NCI-H2227 treated with DMSO at 0.1 percent for 48 hours (cell line): Measurements from ENCODE around the gene DERL2.
"Not testable (repeated sequence)": the region's sequence is repeated elsewhere in the genome, so short reads cannot be mapped to it uniquely, and the experiment has no call there.

Experiments used
- DNase-seq: peaks from one replicate; lab custom pipeline; 2025; lab: John Stamatoyannopoulos, UW

Gene DERL2

GRCh38 chr17:5437721-5438317 lies 48.2 kb downstream of the DERL2 start:
- DNase-seq, result no peak

DNA sequence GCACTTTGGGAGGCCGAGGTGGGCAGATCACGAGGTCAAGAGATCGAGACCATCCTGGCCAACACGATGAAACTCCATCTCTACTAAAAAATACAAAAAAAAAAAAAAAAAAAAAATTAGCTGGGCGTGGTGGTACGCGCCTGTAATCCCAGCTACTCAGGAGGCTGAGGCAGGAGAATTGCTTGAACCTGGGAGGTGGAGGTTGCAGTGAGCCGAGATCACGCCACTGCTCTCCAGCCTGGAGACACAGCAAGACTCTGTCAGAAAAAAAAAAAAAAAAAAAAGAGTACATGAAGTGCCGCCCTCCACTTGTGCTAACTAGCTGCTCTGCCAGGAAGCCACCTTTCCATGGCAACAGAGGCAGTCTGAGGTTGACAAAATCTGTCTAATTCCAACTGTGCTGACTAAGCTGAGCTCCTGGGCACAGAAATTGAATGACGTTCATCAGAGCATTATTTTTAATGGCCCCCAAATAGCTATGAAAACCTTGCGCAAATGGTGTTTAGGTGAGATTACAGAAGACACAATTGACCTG lies 50.1 kb downstream of the DERL2 start:
- peak; percentile 46 for DNase-seq

DNA sequence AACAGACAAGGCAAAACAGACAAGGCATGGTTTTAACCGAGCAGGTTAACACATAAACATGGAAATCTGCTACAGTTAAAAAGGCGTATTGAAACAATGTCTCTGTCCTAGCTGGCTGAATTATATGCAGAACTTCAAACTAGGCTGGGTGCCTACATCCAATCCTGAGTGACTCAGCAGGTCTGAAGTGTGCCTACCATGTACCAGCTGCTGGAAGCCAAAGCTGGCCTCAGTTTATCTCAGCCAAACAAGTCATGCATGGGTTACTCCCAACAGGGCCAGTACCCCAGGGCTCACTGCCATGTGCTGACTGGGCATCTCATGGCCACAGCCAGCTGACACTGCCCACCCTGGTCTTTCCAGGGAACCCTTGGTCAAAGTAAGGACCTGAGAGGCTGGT lies 51.0 kb downstream of the DERL2 start:
- no peak for DNase-seq

- DNase-seq, result no peak
These were observed 53.9 kb downstream of the DERL2 start for GRCh38 chr17:5431949-5432556.

- DNase-seq, result not testable (repeated sequence)
These were observed 54.7 kb downstream of the DERL2 start for GRCh38 chr17:5431234-5431633.

- peak; percentile 10 for DNase-seq
These were observed 55.5 kb downstream of the DERL2 start for GRCh38 chr17:5430413-5430999.

- DNase-seq, result no peak
These were observed 56.6 kb downstream of the DERL2 start for GRCh38 chr17:5429191-5429887.

GRCh38 chr17:5425826-5426225 lies 60.2 kb downstream of the DERL2 start:
- no peak for DNase-seq

DNA sequence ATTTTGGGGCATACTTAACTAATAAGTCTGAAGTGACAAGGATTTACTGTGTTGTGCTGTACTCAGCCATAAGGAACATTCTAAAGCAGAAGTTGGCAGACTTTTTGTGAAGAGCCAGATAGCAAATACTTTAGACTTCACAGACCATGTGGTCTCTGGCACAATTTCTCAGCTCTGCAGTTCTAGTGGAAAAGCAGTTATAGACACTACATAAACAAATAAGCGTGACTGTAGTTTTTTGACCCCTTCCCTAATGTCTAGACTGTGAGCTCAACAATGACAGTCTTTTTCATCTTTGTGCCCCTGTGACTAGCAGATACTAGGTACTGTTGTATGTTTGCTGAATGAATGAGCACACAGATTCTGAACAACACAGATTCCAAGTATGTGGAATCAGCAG lies 61.1 kb downstream of the DERL2 start:
- DNase-seq, result no peak

GRCh38 chr17:5422505-5422904 lies 63.5 kb downstream of the DERL2 start:
- DNase-seq, result no peak
